GM21825 (cell line): ENCODE measurements around the gene ANKRD23.

Source experiments
- ATAC-seq: cut with Tn5 transposase; IDR thresholded peaks from one replicate; pipeline ENCODE4 v1.9.1; 2021; ENCODE audit warnings: mild to moderate bottlenecking, moderate library complexity; ENCODE audit not compliant: unreplicated experiment

The ANKRD23 gene

GRCh38 chr2:96839875-96840850 is 3.7 kb downstream of the ANKRD23 start:
- ATAC-seq: no peak

- ATAC-seq: peak; percentile 63
Observed at GRCh38 chr2:96839293-96839874, 4.4 kb downstream of the ANKRD23 start.

- ATAC-seq: no peak
Observed at GRCh38 chr2:96838345-96839292, 5.2 kb downstream of the ANKRD23 start.

- ATAC-seq: no peak
Observed at GRCh38 chr2:96837575-96837974, 6.2 kb downstream of the ANKRD23 start.

- no peak for ATAC-seq
Observed at GRCh38 chr2:96835830-96836229, 8.0 kb downstream of the ANKRD23 start.

GRCh38 chr2:96832754-96833507 is 10.9 kb downstream of the ANKRD23 start:
- no peak for ATAC-seq

GRCh38 chr2:96832408-96832753 is 11.4 kb downstream of the ANKRD23 start:
- ATAC-seq: no peak

GRCh38 chr2:96831679-96832078 is 12.1 kb downstream of the ANKRD23 start:
- no peak for ATAC-seq

GRCh38 chr2:96830044-96830562 is 13.7 kb downstream of the ANKRD23 start:
- ATAC-seq: no peak

GRCh38 chr2:96828874-96829273 is 14.9 kb downstream of the ANKRD23 start:
- no peak for ATAC-seq

GRCh38 chr2:96828436-96828835 is 15.4 kb downstream of the ANKRD23 start:
- ATAC-seq: no peak

- ATAC-seq: no peak
Observed at GRCh38 chr2:96826546-96827278, 17.1 kb downstream of the ANKRD23 start.

GRCh38 chr2:96825057-96825456 is 18.8 kb downstream of the ANKRD23 start:
- no peak for ATAC-seq

- no peak for ATAC-seq
Observed at GRCh38 chr2:96824079-96824870, 19.5 kb downstream of the ANKRD23 start.

GRCh38 chr2:96823198-96823597 is 20.6 kb downstream of the ANKRD23 start:
- no peak for ATAC-seq

- no peak for ATAC-seq
Observed at GRCh38 chr2:96822786-96823185, 21.0 kb downstream of the ANKRD23 start.

- no peak for ATAC-seq
Observed at GRCh38 chr2:96821113-96821675, 22.6 kb downstream of the ANKRD23 start.

GRCh38 chr2:96819876-96820511 is 23.8 kb downstream of the ANKRD23 start:
- no peak for ATAC-seq
